Stimulated activated naive CD4-positive, alpha-beta T cell (primary cell): ENCODE results near the gene TLR2.

Experiments used
- DNase-seq, 6 experiments: peaks; one replicate each; lab custom pipeline; 2025; lab: John Stamatoyannopoulos, UW

Gene TLR2, protein sequence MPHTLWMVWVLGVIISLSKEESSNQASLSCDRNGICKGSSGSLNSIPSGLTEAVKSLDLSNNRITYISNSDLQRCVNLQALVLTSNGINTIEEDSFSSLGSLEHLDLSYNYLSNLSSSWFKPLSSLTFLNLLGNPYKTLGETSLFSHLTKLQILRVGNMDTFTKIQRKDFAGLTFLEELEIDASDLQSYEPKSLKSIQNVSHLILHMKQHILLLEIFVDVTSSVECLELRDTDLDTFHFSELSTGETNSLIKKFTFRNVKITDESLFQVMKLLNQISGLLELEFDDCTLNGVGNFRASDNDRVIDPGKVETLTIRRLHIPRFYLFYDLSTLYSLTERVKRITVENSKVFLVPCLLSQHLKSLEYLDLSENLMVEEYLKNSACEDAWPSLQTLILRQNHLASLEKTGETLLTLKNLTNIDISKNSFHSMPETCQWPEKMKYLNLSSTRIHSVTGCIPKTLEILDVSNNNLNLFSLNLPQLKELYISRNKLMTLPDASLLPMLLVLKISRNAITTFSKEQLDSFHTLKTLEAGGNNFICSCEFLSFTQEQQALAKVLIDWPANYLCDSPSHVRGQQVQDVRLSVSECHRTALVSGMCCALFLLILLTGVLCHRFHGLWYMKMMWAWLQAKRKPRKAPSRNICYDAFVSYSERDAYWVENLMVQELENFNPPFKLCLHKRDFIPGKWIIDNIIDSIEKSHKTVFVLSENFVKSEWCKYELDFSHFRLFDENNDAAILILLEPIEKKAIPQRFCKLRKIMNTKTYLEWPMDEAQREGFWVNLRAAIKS

GRCh38 chr4:153684182-153684970 lies at the start of gene TLR2:
Gene TLR2 (plus strand): TSS chr4:153684280. CDS start chr4:153702908, 18,628 bp downstream.
- peak; percentile 32 to 63 (median 48) for DNase-seq

DNA sequence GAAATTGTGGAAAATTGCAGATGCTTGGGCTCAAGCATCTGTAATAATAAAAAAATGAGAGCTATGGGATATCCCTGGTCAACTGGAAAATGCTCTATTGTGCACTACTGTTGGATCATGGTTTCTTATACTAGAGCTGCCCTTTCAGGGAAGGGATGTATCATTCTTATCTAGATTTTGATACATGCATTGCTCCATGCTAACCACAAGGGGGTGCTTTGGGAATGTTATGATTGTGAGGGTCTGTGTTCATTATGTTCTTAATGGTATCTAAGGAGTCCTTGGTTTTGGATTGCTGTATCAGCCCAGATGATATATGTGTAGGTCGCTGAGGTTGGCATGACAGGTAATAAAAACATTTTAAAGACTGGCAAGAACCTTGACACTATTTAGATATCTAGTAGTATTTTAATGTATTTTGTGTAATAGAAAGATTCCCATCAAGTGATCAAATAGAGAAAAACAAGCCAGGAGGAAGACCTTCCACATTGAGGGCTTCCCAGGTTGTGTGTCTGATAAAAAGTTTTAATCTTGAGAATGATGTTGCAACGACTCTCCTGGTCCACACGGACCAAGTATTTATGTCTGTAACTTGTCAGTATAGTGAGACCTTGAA lies 49.2 kb upstream of the TLR2 start:
- DNase-seq = peak in 2 of 6 experiments; percentile 36 to 39

DNA sequence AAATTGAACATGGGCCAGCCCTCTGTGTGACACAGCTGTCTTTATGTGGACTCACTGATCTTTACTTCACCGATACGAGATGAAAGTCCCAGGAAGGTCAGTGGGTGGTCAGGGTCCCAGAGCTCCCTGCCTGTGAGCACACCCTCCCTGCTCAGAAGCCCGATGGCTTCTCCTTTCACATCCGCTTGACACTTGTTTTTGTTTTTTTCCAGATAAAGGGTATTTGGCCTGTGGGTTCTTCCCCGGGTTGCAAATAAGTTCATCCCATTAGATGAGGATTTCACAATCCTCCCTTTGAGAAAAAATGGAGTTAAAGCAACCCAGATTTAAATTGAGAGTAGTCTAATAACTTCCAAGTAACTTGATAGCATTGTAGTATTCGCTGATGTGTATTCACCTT lies 48.2 kb upstream of the TLR2 start:
- DNase-seq = no peak

DNA sequence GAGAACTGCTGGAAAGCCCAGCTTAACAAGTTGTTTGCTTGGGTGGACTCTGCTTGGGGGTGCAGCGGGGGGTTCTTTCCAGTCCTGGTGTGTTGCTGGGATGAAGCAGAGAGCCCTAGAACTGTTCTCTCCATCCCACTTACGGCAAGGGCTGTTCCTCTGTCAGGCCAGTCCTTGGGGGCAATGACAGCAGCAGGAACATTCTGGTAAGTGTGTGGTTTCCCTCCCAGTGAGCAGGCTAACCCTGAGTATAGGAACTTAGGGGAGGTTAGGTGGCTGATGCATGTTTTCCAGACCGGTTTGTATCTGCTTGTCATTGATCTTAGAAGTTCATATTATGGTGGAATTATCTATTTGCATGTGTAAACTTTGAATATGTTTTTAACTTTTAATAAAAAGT lies 46.9 kb upstream of the TLR2 start:
- no peak for DNase-seq

GRCh38 chr4:153638011-153638410 lies 46.1 kb upstream of the TLR2 start:
- peak in 1 of 6 experiments; percentile 8 for DNase-seq

- DNase-seq = no peak
Measured at GRCh38 chr4:153638999-153639398, 45.1 kb upstream of the TLR2 start.

- DNase-seq = no peak
Measured at GRCh38 chr4:153639833-153640802, 44.0 kb upstream of the TLR2 start.

DNA sequence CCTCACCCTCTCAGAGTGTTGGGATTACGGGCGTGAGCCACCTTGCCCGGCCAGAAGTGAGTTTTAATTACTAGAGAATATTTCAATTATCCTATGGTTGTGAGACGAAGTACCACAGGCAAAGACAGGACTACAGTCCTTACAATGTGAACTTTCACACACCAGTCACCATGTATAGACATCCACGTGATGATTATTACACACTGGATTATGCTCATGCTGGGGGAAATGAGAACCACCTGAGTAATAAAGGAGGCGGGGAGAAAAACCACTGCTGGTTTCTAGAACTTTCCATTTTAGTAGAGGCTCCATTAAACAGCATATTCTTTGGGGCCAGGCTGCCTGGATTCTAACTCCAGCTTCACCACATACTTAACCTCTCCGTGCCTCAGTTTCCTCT lies 42.5 kb upstream of the TLR2 start:
- no peak for DNase-seq

GRCh38 chr4:153643406-153644383 lies 40.4 kb upstream of the TLR2 start:
- peak in 3 of 6 experiments; percentile 33 to 60 (median 59) for DNase-seq

DNA sequence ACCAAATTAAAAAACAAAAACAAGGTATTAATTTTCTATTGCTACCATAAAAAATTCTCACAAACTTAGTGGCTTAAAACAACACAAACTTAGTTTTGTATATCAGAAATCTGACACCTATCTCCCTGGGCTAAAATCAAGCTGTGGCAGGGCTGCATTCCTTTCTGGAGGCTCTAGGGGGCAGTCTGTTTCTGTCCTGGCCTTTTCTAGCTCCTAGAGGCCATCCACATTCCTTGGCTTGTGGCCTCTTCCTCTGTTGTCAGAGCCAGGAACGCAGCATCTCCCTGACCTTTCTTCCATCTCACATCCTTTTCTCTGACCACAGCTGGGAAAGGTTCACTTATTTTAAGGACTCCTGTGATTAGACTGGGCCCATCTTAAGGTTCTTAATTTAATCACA lies 38.9 kb upstream of the TLR2 start:
- no peak for DNase-seq

GRCh38 chr4:153646261-153646660 lies 37.8 kb upstream of the TLR2 start:
- no peak for DNase-seq

- DNase-seq = no peak
Measured at GRCh38 chr4:153646978-153647377, 37.1 kb upstream of the TLR2 start.

GRCh38 chr4:153647975-153648374 lies 36.1 kb upstream of the TLR2 start:
- no peak for DNase-seq

- no peak for DNase-seq
Measured at GRCh38 chr4:153649572-153649991, 34.5 kb upstream of the TLR2 start.

DNA sequence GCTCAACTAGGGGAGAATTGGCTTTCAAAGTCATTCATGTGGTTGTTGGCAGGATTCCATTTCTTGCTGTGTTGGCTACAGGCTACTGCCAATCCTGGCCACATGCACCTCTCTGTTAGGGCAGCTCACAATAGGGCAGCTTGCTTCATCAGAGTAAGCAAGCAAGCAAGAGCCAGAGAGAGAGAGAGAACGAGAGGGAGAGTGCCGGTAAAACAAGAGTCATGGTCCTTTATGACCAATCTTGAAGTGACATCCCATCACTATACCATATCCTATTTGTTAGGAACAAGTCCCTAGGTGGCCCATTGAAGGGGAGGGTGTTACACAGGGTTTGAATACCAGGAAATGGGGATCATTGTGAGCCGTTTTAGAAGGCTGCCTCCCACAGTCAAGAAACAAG lies 33.0 kb upstream of the TLR2 start:
- DNase-seq = no peak

DNA sequence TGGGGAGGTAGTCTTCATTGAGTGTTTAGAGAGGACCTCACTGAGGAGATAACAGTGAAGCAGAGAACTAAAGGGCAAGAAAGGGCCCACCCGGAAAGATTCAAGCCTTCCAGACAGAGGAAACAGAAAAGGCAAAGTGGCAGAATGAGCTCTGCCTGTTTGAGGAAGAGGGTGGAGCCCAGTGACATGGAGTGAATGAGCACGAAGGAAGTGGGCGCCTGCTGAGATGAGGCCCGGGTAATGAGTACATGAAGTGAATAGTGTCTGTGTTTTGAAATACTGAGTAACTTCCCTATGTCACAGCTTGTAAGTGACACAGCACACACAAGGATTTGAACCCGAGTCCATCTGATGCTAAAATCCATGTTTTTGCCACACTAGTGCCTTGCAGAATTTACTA lies 32.5 kb upstream of the TLR2 start:
- DNase-seq = peak in 5 of 6 experiments; percentile 1 to 66 (median 48)

GRCh38 chr4:153652051-153652784 lies 31.9 kb upstream of the TLR2 start:
- no peak for DNase-seq

DNA sequence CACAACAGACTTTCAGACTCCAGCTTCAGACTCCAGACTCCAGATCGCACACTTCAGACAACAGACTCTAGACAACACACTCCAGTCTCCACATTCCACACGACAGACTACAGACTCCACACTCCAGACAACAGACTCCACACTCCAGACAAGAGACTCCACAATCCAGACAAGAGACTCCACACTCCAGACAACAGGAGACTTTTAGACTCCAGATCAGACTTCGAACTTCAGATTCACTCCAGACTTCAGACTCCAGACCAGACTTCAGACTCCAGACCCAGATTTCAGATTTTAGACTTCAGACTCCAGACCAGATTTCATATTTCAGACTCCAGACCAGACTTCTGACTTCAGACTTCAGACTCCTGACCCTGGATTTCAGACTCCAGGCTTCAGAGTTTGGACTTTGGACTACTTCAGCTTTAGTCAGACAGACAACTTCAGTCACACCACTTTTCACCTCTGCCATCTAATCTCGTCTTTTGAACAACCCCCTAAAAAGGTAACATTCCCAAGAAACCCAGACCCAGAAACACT lies 29.0 kb upstream of the TLR2 start:
- DNase-seq = no peak
